ENCODE measurements around the gene SUPT6H. TPM values are rescaled to one million over a fixed set of nuclear protein-coding genes. Genes with fewer than 3 reads are reported as not detected.
A peak's percentile ranks its signal among the peaks of the same experiment; 100 is the strongest.

SUPT6H gene
- total and polyA plus RNA-seq, 8 donors, result 16.9 to 135 (median 47.3) TPM

DNA sequence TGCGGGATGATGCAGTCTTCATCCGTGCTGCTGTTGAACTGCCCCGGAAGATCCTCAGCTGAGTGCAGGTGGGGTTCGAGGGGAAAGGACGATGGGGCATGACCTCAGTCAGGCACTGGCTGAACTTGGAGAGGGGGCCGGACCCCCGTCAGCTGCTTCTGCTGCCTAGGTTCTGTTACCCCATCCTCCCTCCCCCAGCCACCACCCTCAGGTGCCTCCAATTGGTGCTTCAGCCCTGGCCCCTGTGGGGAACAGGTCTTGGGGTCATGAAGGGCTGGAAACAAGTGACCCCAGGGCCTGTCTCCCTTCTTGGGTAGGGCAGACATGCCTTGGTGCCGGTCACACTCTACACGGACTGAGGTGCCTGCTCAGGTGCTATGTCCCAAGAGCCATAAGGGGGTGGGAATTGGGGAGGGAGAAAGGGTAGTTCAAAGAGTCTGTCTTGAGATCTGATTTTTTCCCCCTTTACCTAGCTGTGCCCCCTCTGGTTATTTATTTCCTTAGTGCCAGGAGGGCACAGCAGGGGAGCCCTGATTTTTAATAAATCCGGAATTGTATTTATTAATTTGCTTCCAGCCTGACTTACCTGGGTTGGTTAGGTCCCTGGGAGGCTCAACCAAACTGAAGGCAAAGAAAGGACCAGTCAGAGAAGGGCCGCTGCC lies 87.6 kb downstream of the SUPT6H start:
- intact Hi-C loops (cut with DNase I; ENCODE audit: low total_unique reads), result no loop called here
- peaks cover 49 to 66% (median 64%) of the 10 kb centered on the region in 4 donors for H3K4me1 ChIP-seq
- no peaks in the 10 kb centered on the region for H3K9me3 ChIP-seq
- no peak for TF ChIP-seq POLR2A (IDR thresholded peaks at IDR 0.05)
- DNase-seq, result no peak
- H3K27ac ChIP-seq, result peak overlapping the region; percentile 96 to 99 (median 98)
- 32 to 52% (median 41%) methylated on average over 11 of the region's 11 CpGs for WGBS, 5 donors
- H3K36me3 ChIP-seq, result peaks cover 30 to 52% (median 40%) of the 10 kb centered on the region in 4 donors
- H3K4me3 ChIP-seq, result peak overlapping the region in 1 of 4 donors; percentile 82
- peaks cover 0 to 5% (median 0%) of the 10 kb centered on the region in 3 donors for H3K27me3 ChIP-seq

DNA sequence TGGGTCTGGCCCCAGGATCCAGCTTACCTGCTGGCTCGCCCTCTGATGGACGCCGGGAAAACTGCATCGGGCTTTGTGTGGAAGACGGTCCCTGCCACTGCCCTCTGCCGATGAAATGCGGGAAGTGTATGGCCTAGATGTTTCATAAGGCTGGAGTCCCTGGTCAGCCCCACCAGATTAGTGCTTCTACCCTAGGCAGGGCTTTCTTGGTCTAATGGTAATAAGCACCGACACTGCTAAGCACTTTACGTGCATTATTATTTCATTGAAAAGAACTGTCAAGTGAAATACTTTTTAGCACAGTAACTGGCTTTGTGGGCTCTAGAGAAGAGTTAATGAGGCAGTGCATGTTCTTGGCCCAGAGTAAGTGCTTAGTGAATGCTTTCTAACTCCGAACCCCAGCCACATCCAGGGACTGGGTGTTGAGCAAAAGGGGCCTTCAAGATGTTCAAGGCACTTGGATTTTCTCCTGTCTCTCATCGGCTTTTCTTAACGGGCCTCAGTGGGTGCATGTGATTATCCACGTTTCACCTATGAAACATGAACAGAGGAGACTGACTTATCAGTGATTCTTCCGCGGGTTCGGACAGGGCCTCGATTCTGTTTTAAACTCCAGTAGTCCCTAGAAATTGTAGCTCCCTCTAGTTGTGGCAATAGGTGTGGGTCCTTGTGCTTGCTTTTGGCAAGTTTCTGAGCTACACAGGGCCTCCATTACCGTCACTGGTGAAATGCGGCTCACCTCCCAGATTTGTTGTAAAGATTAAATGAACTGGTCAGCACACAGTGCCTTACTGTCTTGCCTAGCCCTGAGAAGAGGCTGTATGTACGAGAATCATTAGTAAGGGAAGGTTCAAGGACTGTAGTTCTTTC lies 88.4 kb downstream of the SUPT6H start:
- peak in 2 of 3 donors; percentile 78 to 95 for TF ChIP-seq POLR2AphosphoS5 (IDR thresholded peaks at IDR 0.05)
- TF ChIP-seq, protein P1, sequence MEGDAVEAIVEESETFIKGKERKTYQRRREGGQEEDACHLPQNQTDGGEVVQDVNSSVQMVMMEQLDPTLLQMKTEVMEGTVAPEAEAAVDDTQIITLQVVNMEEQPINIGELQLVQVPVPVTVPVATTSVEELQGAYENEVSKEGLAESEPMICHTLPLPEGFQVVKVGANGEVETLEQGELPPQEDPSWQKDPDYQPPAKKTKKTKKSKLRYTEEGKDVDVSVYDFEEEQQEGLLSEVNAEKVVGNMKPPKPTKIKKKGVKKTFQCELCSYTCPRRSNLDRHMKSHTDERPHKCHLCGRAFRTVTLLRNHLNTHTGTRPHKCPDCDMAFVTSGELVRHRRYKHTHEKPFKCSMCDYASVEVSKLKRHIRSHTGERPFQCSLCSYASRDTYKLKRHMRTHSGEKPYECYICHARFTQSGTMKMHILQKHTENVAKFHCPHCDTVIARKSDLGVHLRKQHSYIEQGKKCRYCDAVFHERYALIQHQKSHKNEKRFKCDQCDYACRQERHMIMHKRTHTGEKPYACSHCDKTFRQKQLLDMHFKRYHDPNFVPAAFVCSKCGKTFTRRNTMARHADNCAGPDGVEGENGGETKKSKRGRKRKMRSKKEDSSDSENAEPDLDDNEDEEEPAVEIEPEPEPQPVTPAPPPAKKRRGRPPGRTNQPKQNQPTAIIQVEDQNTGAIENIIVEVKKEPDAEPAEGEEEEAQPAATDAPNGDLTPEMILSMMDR (IDR thresholded peaks at IDR 0.05), result peak in 6 of 7 experiments; percentile 22 to 100 (median 100)
- no peak for TF ChIP-seq POLR2A (IDR thresholded peaks at IDR 0.05)
- no peak for TF ChIP-seq EP300 (IDR thresholded peaks at IDR 0.05)
- H3K9me3 ChIP-seq, result no peaks in the 10 kb centered on the region
- H3K4me3 ChIP-seq, result peak overlapping the region in 1 of 4 donors; percentile 11
- intact Hi-C loops (cut with DNase I; ENCODE audit: low total_unique reads), result no loop called here
- 21 to 29% (median 26%) methylated on average over 17 to 20 of the region's 20 CpGs for WGBS, 5 donors
- H3K27ac ChIP-seq, result peak overlapping the region; percentile 20 to 99 (median 97)
- DNase-seq, result peak; percentile 97
- H3K27me3 ChIP-seq, result no peaks in the 10 kb centered on the region
- peaks cover 45 to 58% (median 57%) of the 10 kb centered on the region in 4 donors for H3K4me1 ChIP-seq
- H3K36me3 ChIP-seq, result peaks cover 30 to 52% (median 40%) of the 10 kb centered on the region in 4 donors

DNA sequence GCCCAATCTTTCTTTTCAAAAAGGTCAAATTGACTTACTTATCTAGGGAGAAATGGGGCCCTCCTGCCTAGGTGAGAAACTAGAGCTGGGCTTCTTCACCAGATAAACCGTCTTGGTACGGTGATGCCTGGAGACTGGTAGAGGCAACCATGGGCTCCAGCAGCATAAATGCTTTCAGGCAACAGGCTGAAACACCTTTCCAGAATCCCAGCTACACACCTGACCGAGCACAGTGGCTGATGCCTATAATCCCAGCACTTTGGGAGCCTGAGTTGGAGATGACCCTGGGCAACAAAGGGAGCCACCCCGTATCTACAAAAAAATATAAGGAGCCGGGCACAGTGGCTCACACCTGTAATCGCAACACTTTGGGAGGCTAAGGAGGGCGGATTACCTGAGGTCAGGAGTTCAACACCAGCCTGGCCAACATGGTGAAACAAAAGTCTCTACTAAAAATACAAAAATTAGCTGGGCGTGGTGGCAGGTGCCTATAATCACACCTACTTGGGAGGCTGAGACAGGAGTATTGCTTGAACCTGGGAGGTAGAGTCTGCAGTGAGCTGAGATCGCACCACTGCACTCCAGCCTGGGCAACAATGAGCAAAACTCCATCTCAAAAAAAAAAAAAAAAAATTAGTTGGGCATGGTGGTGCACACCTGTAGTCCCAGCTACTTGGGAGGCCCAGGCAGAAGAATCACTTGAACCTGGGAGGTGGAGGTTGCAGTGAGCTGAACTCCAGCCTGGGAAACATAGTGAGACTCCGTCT lies 89.8 kb downstream of the SUPT6H start:
- Histone ChIP-seq H3K36me3 (peaks cover 30 to 52% (median 40%) of the 10 kb centered on the region in 4 donors), H3K4me1 (peaks cover 31 to 55% (median 44%) of the 10 kb centered on the region in 4 donors), H3K27ac (no peak overlapping the region), H3K9me3 (no peaks in the 10 kb centered on the region), H3K27me3 (no peaks in the 10 kb centered on the region), H3K4me3 (no peak overlapping the region)
- DNase-seq, result no peak
- WGBS, 5 donors, result 86 to 91% (median 90%) methylated on average over 10 of the region's 10 CpGs
- intact Hi-C loops (cut with DNase I; ENCODE audit: low total_unique reads), result no loop called here
- TF ChIP-seq POLR2A (IDR thresholded peaks at IDR 0.05), result no peak
- TF ChIP-seq POLR2AphosphoS5 (IDR thresholded peaks at IDR 0.05), result no peak
- TF ChIP-seq EP300 (IDR thresholded peaks at IDR 0.05), result no peak
- TF ChIP-seq, protein P1 (IDR thresholded peaks at IDR 0.05), result no peak

Small RNA genes lying within 50 kb of the gene (small RNA-seq; reads per million reads assigned to genes)
- gene SNORD42A (0 reads per million in 4 donors), gene SNORD42B (0 to 0.30 (median 0) reads per million in 4 donors), gene SNORD4A (0 reads per million in 4 donors), gene SNORD4B (0 reads per million in 4 donors)

Other genes starting within 250 kb of the SUPT6H start
- gene SLC13A2, start 188.6 kb upstream of the SUPT6H start, total RNA-seq, result 1 to 10 TPM in 1 of 5 donors, not detected in 4; 3.2 TPM
- gene SLC13A2, start 188.6 kb upstream of the SUPT6H start, polyA plus RNA-seq, result under 1 TPM in 1 of 3 donors, not detected in 2; 0.15 TPM
- 1 to 10 TPM in 1 of 5 donors, under 1 TPM in 1, not detected in 3; 0.43 to 9.3 TPM for gene FOXN1, start 155.9 kb upstream of the SUPT6H start, total RNA-seq
- gene FOXN1, start 155.9 kb upstream of the SUPT6H start, polyA plus RNA-seq, result 1 to 10 TPM in 1 of 3 donors, not detected in 2; 2.4 TPM
- gene UNC119, start 109.6 kb upstream of the SUPT6H start, total RNA-seq, result 10 to 100 TPM; 13.6 to 30.9 (median 17.0) TPM
- gene UNC119, start 109.6 kb upstream of the SUPT6H start, polyA plus RNA-seq, result 10 to 100 TPM; 16.5 to 27.1 (median 19.9) TPM
- gene PIGS, start 90.7 kb upstream of the SUPT6H start, total RNA-seq, result 100 to 1,000 TPM in 1 of 5 donors, 10 to 100 TPM in 4; 14.7 to 105 (median 33.3) TPM
- gene PIGS, start 90.7 kb upstream of the SUPT6H start, polyA plus RNA-seq, result 10 to 100 TPM; 19.2 to 25.7 (median 19.8) TPM
- gene ALDOC, start 85.3 kb upstream of the SUPT6H start, total RNA-seq, result 10 to 100 TPM in 2 of 5 donors, 1 to 10 TPM in 2, under 1 TPM in 1; 0.89 to 21.1 (median 9.1) TPM
- 10 to 100 TPM in 2 of 3 donors, 1 to 10 TPM in 1; 8.7 to 54.8 (median 17.1) TPM for gene ALDOC, start 85.3 kb upstream of the SUPT6H start, polyA plus RNA-seq
- 10 to 100 TPM in 2 of 5 donors, 1 to 10 TPM in 3; 1.2 to 48.7 (median 9.9) TPM for gene SPAG5, start 63.2 kb upstream of the SUPT6H start, total RNA-seq
- gene SPAG5, start 63.2 kb upstream of the SUPT6H start, polyA plus RNA-seq, result 10 to 100 TPM in 1 of 3 donors, 1 to 10 TPM in 2; 4.4 to 16.4 (median 6.6) TPM
- gene RSKR, start 48.0 kb upstream of the SUPT6H start, total RNA-seq, result 10 to 100 TPM in 3 of 5 donors, 1 to 10 TPM in 2; 9.3 to 36.2 (median 11.6) TPM
- gene RSKR, start 48.0 kb upstream of the SUPT6H start, polyA plus RNA-seq, result 1 to 10 TPM in 2 of 3 donors, under 1 TPM in 1; 0.31 to 2.3 (median 1.2) TPM
- gene BLTP2, start 17.0 kb upstream of the SUPT6H start, total RNA-seq, result 100 to 1,000 TPM in 4 of 5 donors, 10 to 100 TPM in 1; 62.4 to 221 (median 194) TPM
- 10 to 100 TPM in 2 of 3 donors, 1 to 10 TPM in 1; 9.9 to 13.3 (median 12.2) TPM for gene BLTP2, start 17.0 kb upstream of the SUPT6H start, polyA plus RNA-seq
- 10 to 100 TPM; 43.7 to 88.1 (median 49.0) TPM for gene SDF2, start 299 bp upstream of the SUPT6H start, total RNA-seq
- gene SDF2, start 299 bp upstream of the SUPT6H start, polyA plus RNA-seq, result 10 to 100 TPM; 38.7 to 45.1 (median 40.8) TPM
- gene PROCA1, start 49.7 kb downstream of the SUPT6H start, total RNA-seq, result 1 to 10 TPM in 1 of 5 donors, under 1 TPM in 2, not detected in 2; 0.14 to 5.3 (median 0.92) TPM
- gene PROCA1, start 49.7 kb downstream of the SUPT6H start, polyA plus RNA-seq, result 1 to 10 TPM; 2.3 to 5.8 (median 2.6) TPM
- gene RAB34, start 55.7 kb downstream of the SUPT6H start, total RNA-seq, result 100 to 1,000 TPM in 1 of 5 donors, 10 to 100 TPM in 4; 35.6 to 101 (median 95.5) TPM
- gene RAB34, start 55.7 kb downstream of the SUPT6H start, polyA plus RNA-seq, result 10 to 100 TPM; 53.1 to 80.1 (median 70.6) TPM
- gene RPL23A, start 57.8 kb downstream of the SUPT6H start, total RNA-seq, result 1,000 to 10,000 TPM in 1 of 5 donors, 100 to 1,000 TPM in 4; 221 to 1,205 (median 504) TPM
- 1,000 to 10,000 TPM; 1,260 to 1,750 (median 1,417) TPM for gene RPL23A, start 57.8 kb downstream of the SUPT6H start, polyA plus RNA-seq
- gene TLCD1, start 64.0 kb downstream of the SUPT6H start, total RNA-seq, result 10 to 100 TPM in 2 of 5 donors, 1 to 10 TPM in 1, not detected in 2; 2.6 to 21.0 (median 11.7) TPM
- 10 to 100 TPM in 1 of 3 donors, 1 to 10 TPM in 2; 6.3 to 13.0 (median 8.2) TPM for gene TLCD1, start 64.0 kb downstream of the SUPT6H start, polyA plus RNA-seq
- 10 to 100 TPM in 1 of 5 donors, 1 to 10 TPM in 3, not detected in 1; 2.8 to 17.8 (median 7.5) TPM for gene NEK8, start 66.6 kb downstream of the SUPT6H start, total RNA-seq
- gene NEK8, start 66.6 kb downstream of the SUPT6H start, polyA plus RNA-seq, result 1 to 10 TPM; 2.8 to 3.4 (median 3.1) TPM
- gene TRAF4, start 81.8 kb downstream of the SUPT6H start, total RNA-seq, result 100 to 1,000 TPM in 3 of 5 donors, 10 to 100 TPM in 2; 29.0 to 383 (median 151) TPM
- 10 to 100 TPM; 33.3 to 38.2 (median 34.4) TPM for gene TRAF4, start 81.8 kb downstream of the SUPT6H start, polyA plus RNA-seq
- gene FAM222B, start 180.6 kb downstream of the SUPT6H start, total RNA-seq, result 10 to 100 TPM in 3 of 5 donors, 1 to 10 TPM in 2; 5.5 to 29.6 (median 14.0) TPM
- 1 to 10 TPM; 4.4 to 8.3 (median 6.6) TPM for gene FAM222B, start 180.6 kb downstream of the SUPT6H start, polyA plus RNA-seq
- 10 to 100 TPM; 23.1 to 97.0 (median 60.0) TPM for gene ERAL1, start 192.8 kb downstream of the SUPT6H start, total RNA-seq
- gene ERAL1, start 192.8 kb downstream of the SUPT6H start, polyA plus RNA-seq, result 10 to 100 TPM; 36.7 to 50.3 (median 42.6) TPM
- 10 to 100 TPM; 19.5 to 80.5 (median 42.4) TPM for gene FLOT2, start 235.5 kb downstream of the SUPT6H start, total RNA-seq
- 10 to 100 TPM; 32.1 to 43.2 (median 37.0) TPM for gene FLOT2, start 235.5 kb downstream of the SUPT6H start, polyA plus RNA-seq
- 10 to 100 TPM in 2 of 5 donors, 1 to 10 TPM in 2, not detected in 1; 6.4 to 33.5 (median 9.3) TPM for gene DHRS13, start 240.9 kb downstream of the SUPT6H start, total RNA-seq
- gene DHRS13, start 240.9 kb downstream of the SUPT6H start, polyA plus RNA-seq, result 10 to 100 TPM in 1 of 3 donors, 1 to 10 TPM in 2; 4.4 to 13.4 (median 6.0) TPM

Data from stomach (tissue), 9 donors.